ENCODE data around the gene TAAR5.
"Not testable (repeated sequence)": the region's sequence is repeated elsewhere in the genome, so short reads cannot be mapped to it uniquely, and the experiment has no call there.

The TAAR5 gene, protein sequence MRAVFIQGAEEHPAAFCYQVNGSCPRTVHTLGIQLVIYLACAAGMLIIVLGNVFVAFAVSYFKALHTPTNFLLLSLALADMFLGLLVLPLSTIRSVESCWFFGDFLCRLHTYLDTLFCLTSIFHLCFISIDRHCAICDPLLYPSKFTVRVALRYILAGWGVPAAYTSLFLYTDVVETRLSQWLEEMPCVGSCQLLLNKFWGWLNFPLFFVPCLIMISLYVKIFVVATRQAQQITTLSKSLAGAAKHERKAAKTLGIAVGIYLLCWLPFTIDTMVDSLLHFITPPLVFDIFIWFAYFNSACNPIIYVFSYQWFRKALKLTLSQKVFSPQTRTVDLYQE

DNA sequence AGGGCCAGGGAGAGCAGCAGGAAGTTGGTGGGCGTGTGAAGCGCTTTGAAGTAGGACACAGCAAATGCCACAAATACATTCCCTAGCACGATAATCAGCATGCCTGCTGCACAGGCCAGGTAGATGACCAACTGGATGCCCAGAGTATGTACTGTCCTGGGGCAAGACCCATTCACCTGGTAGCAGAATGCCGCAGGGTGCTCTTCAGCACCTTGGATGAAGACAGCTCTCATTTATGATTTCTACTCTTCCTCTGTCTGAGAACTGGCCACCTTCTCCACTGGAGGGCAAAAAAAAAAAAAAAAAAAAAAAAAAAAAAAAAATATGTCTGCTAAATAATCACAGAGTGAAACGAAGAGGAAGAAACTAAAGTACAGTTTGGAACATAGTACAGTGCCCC is at the start of gene TAAR5:
Gene TAAR5, minus strand, starts transcription at position 288 of the 400 bp plus-strand sequence. Its CDS starts 55 bp downstream, at position 233.
- DNase-seq, result no peak

DNA sequence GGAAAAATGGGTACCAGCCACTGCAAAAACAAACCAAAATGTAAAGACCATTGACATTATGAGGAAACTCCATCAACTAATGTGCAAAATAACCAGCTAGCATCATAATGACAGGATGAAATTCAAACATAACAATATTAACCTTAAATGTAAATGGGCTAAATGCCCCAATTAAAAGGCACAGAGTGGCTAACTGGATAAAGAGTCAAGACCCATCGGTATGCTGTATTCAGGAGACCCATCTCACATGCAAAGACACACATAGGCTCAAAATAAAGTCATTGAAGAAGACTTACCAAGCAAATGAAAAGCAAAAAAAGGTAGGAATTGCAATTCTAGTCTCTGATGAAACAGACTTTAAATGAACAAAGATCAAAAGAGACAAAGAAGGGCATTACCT is 47.6 kb upstream of the TAAR5 start:
- not testable (repeated sequence) for DNase-seq

DNA sequence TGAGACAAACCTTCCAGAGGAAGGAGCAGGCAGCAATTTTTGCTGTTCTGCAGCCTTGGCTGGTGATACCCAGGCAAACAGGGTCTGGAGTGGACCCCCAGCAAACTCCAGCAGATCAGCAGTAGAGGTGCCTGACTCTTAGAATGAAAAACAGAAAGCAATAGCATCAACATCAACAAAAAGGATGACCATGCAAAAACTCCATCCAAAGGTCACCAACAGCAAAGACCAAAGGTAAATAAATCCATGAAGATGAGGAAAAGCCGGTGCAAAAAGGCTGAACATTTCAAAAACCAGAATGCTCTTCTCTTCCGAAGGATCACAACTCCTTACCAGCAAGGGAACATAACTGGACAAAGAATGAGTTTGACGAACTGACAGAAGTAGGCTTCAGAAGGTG is 46.4 kb upstream of the TAAR5 start:
- not testable (repeated sequence) for DNase-seq

DNA sequence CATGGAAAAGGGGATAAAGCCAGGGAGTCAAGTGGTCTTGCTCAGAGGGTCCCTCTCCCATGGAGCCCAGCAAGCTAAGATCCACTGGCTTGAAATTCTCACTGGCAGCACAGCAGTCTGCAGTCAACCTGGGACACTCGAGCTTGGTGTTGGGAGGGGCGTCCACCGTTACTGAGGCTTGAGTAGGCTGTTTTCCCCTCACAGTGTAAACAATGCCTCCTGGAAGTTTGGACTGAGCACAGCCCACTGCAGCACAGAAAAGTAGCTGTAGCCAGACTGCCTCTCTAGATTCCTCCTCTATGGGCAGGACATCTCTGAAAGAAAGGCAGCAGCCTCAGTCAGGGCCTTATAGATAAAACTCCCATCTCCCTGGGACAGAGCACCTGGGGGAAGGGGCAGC is 45.7 kb upstream of the TAAR5 start:
- not testable (repeated sequence) for DNase-seq

DNA sequence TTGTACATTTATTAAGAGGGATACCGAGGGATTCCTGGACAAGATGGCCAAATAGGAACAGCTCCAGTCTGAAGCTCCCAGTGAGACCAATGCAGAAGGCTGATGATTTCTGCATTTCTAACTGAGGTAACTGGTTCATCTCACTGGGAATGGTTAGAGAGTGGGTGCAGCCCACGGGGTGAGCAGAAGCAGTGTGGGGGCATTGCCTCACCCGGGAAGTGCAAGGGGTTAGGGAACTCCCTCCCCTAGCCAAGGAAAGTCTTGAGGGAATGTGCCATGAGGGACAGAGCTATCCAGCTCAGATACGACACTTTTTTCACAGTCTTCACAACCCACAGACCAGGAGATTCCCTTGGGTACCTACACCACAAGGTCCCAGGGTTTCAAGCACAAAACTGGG is 45.3 kb upstream of the TAAR5 start:
- no peak for DNase-seq

DNA sequence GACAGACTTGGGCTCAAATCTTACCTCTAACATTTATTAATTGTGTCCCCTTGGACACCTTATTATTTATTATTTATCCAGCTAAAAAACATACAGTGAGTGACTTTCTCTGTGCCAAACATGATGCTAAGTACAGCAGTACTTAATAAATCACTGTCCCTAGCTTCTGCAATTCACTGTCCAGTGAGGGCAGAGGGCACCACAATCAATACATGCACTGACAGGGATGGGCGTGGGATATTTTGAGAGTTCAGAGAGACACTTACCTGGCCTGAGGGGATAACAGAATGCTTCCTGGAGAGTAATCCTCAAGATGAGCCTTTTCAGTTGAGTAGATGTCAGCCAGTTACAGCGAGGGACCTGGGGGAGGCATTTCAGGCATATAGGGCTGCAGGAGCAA is 43.8 kb upstream of the TAAR5 start:
- DNase-seq, result no peak

DNA sequence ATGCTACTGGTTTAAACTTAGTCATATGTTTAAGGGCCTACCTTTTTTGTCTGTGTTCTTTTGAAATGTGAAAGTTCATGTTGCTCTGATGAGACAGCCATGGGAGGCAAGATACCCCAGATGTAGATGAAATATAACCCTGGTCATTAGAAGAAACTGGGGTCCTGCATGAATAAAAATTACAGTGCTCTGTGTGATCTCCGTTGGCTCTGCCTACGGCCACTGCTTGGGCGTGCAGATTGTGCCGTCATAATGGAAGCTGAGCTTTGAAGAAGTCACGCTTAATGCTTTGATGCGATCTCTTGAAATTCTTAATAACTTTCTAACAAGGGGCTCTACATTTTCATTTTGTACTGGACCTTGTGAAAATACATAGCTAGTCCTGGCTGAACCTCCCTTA is 34.6 kb upstream of the TAAR5 start, which contains the start of gene TAAR2:
Gene TAAR2, minus strand, starts transcription at position 101 of the 400 bp plus-strand sequence. Its CDS starts 0 bp downstream, at position 101.
- DNase-seq, result no peak

DNA sequence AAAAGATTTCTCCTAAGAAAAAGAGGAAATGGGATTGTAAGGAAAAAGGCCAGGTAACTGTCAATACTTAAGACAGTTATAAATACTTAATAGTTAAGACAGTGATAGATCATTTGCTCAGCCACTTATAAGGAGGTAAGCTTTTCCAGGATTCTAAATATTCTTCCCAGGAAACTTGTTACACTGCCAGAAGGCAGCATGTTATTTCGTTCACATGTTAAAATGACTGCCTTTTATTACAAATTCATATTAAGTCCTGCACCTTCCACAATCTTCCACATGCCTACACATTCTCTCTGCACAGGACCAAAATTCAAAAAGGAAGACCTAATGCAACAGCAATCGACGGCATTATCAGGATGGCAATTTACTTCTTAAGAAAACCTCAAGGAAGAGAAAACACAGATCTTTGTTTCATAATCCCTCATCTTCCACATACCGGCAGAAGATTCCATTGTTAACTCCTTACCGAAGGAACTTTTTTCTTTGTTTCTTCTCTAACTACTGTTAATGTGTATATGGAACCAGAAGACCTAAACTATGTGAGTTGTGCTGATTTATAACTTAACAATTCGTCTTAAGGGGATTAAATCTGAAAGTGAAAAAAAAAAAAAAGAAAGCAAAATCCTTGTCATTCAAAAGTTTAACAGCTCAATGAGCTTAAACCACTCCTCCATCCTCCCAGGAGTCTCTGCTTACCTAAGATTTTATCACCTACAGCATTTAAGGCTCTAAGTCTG is 33.7 kb upstream of the TAAR5 start:
- no peak for DNase-seq

DNA sequence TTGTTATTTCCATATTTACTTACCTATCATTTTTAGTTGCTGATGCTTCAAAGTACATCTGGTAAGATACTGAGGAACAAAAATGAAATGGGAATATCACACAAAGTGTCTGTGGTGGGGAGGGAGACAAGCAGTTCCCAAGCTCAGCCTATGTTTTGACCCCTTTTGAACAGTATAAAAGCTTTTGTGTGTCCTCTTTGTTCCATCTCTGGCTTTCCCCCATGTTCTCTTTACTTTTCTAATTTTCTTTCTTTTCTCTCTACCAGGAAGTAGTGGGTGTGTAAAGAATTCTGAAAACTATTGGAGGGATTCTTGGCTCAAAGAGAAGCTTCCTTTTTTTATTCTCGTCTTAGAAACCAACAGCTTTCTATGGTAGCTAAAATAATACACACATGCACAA is 27.1 kb upstream of the TAAR5 start:
- DNase-seq, result no peak

DNA sequence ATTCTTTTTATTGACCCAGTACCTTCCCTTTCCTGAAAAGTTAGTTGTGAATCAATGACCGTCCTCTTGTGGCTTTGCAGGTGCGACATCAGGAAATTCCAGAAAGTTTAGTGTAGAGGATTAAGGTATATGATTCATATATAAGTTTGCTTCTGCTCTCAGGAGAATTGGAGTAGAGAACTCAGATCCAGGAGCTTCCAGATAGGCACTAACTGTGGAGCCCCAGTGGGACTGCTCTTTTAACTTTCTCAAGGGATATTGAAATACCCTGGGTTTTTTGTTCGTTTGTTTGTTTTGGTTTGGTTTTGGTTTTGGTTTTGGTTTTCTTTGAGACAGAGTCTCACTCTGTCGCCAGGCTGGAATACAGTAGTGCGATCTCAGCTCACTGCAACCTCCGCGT is 25.0 kb upstream of the TAAR5 start:
- DNase-seq, result no peak

DNA sequence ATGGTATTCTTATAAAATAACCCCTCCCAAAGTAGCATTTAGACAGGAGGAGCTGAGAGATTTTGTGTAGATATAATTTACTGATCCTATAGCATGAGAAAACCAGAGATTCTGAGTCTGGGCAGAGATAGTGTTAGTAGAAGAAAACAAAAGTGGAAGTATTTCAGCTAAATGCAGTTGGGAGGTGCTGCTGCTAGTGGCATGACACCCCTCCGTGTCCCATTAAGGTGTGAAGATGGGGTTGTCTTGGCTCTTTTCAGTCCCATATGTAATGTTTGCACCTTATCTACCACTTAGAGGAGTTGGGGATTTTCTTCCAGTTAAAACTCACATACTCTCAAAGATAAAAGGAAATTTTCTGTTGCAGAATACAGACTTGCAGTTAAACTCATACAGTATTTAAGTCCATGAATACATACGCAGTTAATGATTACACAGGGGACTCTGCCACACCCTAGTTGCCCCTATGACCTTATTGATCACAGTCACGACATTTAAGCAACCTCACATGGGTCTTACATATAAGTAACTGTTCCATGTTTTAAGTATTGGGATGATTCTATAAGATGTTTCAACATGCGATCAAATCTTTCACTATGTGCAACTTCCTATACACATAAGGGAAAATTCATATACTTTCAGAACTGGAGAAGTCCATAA is 23.0 kb upstream of the TAAR5 start:
- no peak for DNase-seq

DNA sequence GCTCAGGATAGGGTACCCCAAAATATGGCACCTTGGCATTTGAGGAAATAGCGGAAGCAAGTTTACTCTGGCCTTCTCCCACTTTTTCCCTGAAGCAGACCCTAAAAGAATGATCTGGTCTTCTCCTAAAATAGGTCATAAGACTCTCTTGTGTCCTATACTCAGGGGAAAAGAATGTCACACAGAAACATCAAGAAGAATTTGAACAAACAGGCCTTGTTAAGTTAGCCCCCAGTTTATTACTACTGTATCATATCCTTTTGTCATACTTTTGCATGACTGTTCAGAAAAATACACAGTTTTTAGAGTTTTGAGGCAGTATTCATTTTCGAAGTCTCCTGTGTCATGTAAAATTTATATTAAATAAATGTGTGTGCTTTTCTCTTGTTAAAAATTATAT is 22.1 kb upstream of the TAAR5 start:
- no peak for DNase-seq

DNA sequence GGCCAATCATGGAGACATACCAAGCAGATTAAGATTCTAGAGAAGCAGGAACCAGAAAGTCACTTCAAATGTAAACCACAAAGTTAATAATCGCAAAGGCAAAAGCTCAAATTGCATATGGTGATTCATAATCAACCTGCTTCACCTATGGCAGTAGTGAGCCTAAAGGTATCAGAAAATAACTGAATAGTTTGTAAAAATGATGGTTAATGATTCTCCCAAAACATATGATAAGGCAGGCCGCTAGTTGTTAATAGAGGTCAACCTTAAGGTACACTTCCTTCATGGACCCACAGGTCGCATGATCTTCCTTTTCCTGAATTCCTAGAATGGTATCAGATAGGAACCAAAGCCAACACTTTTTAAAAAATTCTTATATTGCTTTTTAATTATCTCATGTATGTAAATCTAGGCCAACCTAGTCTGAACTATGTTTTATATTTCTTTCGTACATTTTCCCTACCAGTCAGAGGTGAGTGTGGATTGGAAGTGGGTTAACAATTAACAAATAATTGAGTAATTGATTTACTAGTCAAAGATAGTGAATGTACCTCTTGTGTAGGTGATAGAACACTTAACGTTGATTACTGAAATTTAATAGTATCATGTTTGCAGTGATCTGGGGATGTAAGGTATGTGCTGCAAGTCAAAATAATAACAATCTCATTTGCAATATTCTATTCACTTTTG is 18.1 kb upstream of the TAAR5 start:
- DNase-seq, result no peak

DNA sequence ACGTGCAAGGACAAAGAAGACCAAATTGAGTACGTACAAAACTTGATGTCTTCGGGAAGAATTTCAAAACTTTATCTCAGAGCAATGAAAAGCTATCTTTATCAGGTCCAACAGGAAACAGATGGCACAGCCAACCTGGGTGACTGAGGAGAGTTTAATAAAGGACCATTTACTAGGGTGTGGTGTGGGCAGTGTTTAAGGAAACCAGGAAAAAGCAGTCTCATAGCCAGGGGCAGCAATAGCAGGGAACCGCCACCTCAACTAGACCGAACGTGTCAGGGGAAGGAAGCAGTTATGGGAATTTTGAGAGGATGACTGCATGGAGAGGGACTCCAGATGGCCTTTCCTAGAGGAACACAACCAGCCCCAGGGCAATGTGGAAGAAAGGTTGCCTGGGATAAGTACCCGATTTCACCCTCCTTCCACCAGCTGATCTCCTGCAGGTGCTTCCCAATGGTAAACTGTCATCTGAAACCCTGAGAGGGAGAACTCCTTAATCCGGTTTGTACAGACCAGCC is 15.2 kb upstream of the TAAR5 start:
- DNase-seq, result no peak

DNA sequence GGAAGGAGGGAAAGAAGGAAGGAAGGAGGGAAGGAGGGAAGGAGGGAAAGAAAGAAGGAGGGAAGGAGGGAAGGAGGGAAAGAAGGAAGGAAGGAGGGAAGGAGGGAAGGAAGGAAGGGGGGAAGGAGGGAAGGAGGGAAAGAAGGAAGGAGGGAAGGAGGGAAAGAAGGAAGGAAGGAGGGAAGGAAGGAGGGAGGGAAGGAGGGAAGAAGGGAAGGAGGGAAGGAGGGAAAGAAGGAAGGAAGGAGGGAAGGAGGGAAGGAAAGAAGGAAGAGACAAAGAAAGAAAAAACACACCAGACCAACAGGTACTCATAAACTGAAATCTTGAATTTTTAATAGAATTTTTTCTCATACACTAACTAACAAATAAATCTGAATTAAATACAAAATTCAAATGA is 11.4 kb upstream of the TAAR5 start:
- not testable (repeated sequence) for DNase-seq

DNA sequence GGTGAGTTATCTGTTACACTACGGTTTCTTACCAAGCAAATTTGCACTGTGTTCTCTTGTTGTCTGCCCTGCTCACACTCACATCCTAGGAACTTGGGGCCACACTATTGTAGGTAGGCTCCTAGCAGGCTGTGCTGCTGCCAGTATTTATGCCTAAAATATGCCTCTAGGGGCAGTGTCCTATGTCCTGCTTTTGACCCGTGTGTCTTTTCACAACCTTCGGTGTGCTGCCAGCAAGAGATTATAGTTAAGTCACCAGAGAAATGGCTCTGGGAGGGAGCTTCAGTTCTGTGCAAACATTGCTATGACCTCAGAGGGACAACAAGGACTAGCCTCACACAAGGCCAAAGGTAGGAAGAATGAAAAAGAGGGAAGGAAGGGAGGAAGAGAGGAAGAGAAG is 8.9 kb upstream of the TAAR5 start:
- DNase-seq, result no peak

DNA sequence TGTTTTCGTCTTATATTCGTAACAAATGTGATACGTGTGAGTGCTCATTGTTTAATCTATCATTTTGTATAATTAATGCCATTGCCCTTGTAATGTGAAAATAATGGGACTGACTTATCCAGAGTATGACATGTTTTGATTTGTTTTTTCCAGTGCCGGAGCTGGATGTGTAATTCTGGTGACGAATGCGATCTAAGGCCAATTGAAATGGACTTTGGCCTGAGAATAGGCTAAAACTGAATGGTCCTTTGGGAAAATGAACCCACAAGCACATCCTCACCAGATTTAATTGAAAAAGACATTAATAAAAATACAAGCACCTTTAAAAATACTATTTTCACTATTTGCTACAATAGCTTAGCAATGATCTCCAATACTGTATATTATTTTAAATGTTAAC is 6.7 kb upstream of the TAAR5 start:
- DNase-seq, result no peak

DNA sequence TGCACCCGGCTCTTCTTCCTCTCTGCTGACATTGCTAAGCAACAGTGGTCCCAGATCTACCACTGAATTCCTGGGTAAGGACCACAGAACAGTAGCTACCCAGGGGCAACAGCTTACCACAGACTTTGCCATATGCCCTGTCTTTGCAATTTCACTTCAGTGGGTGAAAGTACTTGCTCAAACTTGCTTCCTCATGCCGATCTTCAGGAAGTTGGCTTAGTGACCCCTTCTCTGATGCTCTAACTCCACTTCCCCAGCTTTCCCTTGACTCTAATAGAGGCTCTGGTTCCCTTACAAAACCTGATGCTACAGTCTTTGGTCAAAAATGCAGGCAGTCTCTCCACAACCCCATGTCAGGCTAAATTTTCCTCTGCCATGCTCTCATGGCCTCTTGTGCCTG is 3.3 kb upstream of the TAAR5 start:
- no peak for DNase-seq

DNA sequence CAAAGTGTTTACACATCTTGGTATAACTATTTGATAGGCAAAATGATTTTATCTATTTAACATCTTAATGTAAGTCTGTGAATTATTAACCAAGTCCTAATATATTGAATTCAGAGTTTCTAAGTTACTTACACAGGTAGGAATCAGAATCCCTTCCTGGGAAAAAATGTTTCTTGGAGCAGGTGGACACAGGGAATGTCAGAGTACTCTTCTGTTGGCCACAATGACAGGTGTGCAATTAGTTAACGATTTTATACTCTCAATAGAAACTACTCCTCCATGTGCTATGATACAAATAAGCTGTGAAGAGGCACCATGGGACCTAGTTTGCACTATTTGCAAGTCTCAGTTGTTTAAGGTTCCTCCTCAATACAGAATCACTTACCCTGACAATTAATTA is 821 bp upstream of the TAAR5 start:
- DNase-seq, result no peak

DNA sequence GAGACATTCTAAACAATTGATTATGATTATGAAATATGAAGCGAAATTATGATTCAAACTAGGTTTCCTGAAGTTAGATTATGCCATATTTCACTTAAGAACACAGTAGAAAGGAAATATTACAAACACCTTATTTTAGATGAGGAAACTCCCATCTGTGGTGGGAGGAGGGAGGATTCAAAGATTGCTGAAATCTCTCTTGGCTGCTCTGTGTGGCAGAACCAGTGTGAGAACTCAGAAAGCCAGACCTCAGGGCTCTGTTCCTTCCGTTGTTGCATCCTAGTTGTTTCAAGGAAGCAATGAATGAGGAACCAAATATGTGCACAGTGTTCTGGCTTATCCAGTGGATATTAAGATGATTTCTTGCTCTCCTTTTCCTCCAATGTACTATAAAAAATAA is 2.1 kb downstream of the TAAR5 start:
- DNase-seq, result no peak

DNA sequence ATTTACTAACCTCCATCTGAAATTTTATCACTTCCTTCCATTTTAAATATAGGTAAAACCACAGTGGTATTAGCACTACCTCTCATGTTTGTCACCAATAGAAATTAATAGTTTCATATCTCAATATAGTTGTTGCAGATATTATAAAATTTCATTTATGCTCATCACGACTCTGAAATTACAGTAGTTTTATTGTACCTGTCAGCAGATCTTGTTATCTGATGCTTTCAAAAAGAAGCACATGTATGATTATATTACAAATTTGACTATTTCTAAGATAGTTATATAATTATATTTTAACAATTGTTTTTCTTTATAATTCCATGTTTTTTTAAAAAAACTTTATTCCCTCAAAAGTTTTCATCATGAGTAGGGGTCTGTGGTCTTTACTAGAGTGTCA is 4.8 kb downstream of the TAAR5 start:
- no peak for DNase-seq

DNA sequence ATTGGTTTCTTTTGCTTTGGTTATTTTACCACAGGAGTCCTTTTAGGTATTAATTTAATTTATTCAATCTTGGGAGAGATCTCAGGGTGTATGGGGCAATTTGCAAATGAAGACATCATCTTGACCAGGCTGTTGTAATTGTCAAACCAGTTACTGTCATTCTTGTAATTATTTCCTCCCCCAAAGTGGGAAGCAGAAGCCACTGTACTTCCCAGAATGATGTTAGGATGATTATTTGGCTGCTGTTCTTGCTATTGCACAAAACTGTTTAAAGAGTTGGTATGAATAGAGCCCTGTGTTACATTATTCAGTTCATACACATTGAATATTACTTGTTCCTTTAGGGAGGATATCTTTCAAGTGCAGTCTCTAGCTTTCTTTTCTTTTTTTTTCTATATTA is 17.8 kb downstream of the TAAR5 start:
- no peak for DNase-seq

DNA sequence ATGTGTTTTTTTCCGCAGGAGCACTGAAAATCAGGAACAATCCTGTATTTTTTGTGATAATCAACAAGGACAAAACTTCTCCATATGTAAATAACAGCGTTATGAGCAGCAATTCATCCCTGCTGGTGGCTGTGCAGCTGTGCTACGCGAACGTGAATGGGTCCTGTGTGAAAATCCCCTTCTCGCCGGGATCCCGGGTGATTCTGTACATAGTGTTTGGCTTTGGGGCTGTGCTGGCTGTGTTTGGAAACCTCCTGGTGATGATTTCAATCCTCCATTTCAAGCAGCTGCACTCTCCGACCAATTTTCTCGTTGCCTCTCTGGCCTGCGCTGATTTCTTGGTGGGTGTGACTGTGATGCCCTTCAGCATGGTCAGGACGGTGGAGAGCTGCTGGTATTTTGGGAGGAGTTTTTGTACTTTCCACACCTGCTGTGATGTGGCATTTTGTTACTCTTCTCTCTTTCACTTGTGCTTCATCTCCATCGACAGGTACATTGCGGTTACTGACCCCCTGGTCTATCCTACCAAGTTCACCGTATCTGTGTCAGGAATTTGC is 19.2 kb downstream of the TAAR5 start, which contains the start of gene TAAR6:
Gene TAAR6, plus strand, starts transcription at position 102 of the 557 bp plus-strand sequence. Its CDS starts 0 bp downstream, at position 102.
- DNase-seq, result no peak

Measured in activated CD4-positive, CD25-positive, alpha-beta regulatory T cell (primary cell).